ENCODE data around the gene PPP3R1.
"Not testable (repeated sequence)": the region's sequence is repeated elsewhere in the genome, so short reads cannot be mapped to it uniquely, and the experiment has no call there.

The PPP3R1 gene

GRCh38 chr2:68185541-68186164 is 66.7 kb downstream of the PPP3R1 start:
- Histone ChIP-seq H3K9me3 (ENCODE audit: low read length) (no peaks in the 10 kb centered on the region), H3K36me3 (ENCODE audit: insufficient read depth, low read length) (peaks cover 34% of the 10 kb centered on the region)

GRCh38 chr2:68182902-68183301 is 69.4 kb downstream of the PPP3R1 start:
- no peak overlapping the region for H3K4me3 ChIP-seq (ENCODE audit: low read length)
- no peaks in the 10 kb centered on the region for H3K9me3 ChIP-seq (ENCODE audit: low read length)
- H3K4me1 ChIP-seq (ENCODE audit: insufficient read depth, low read length), result no peaks in the 10 kb centered on the region
- H3K36me3 ChIP-seq (ENCODE audit: insufficient read depth, low read length), result peaks cover 39% of the 10 kb centered on the region
- H2AFZ ChIP-seq (ENCODE audit: low read depth, low read length), result no peak overlapping the region
- H3K27me3 ChIP-seq (ENCODE audit: insufficient read depth, low read length), result no peaks in the 10 kb centered on the region

More at GRCh38 chr2:68185541-68186164, 66.7 kb downstream of the PPP3R1 start:
- no peaks in the 10 kb centered on the region for H3K27me3 ChIP-seq (ENCODE audit: insufficient read depth, low read length)
- H3K4me3 ChIP-seq (ENCODE audit: low read length), result no peak overlapping the region
- H3K4me1 ChIP-seq (ENCODE audit: insufficient read depth, low read length), result no peaks in the 10 kb centered on the region
- no peak overlapping the region for H2AFZ ChIP-seq (ENCODE audit: low read depth, low read length)

GRCh38 chr2:68178954-68179627 is 73.2 kb downstream of the PPP3R1 start:
- Histone ChIP-seq H3K9me3 (ENCODE audit: low read length) (no peaks in the 10 kb centered on the region), H3K36me3 (ENCODE audit: insufficient read depth, low read length) (peaks cover 50% of the 10 kb centered on the region), H2AFZ (ENCODE audit: low read depth, low read length) (no peak overlapping the region), H3K4me3 (ENCODE audit: low read length) (no peak overlapping the region), H3K27me3 (ENCODE audit: insufficient read depth, low read length) (no peaks in the 10 kb centered on the region), H3K4me1 (ENCODE audit: insufficient read depth, low read length) (no peaks in the 10 kb centered on the region)

- H3K27me3 ChIP-seq (ENCODE audit: insufficient read depth, low read length), result no peaks in the 10 kb centered on the region
- H3K4me1 ChIP-seq (ENCODE audit: insufficient read depth, low read length), result no peaks in the 10 kb centered on the region
- no peaks in the 10 kb centered on the region for H3K9me3 ChIP-seq (ENCODE audit: low read length)
- H2AFZ ChIP-seq (ENCODE audit: low read depth, low read length), result no peak overlapping the region
- no peak overlapping the region for H3K4me3 ChIP-seq (ENCODE audit: low read length)
- H3K36me3 ChIP-seq (ENCODE audit: insufficient read depth, low read length), result peaks cover 49% of the 10 kb centered on the region
Observed at GRCh38 chr2:68178432-68178831, 73.9 kb downstream of the PPP3R1 start.

GRCh38 chr2:68177541-68177940 is 74.8 kb downstream of the PPP3R1 start:
- no peak overlapping the region for H2AFZ ChIP-seq (ENCODE audit: low read depth, low read length)
- H3K36me3 ChIP-seq (ENCODE audit: insufficient read depth, low read length), result peaks cover 52% of the 10 kb centered on the region
- H3K9me3 ChIP-seq (ENCODE audit: low read length), result no peaks in the 10 kb centered on the region
- no peaks in the 10 kb centered on the region for H3K27me3 ChIP-seq (ENCODE audit: insufficient read depth, low read length)
- H3K4me1 ChIP-seq (ENCODE audit: insufficient read depth, low read length), result no peaks in the 10 kb centered on the region
- no peak overlapping the region for H3K4me3 ChIP-seq (ENCODE audit: low read length)

DNA sequence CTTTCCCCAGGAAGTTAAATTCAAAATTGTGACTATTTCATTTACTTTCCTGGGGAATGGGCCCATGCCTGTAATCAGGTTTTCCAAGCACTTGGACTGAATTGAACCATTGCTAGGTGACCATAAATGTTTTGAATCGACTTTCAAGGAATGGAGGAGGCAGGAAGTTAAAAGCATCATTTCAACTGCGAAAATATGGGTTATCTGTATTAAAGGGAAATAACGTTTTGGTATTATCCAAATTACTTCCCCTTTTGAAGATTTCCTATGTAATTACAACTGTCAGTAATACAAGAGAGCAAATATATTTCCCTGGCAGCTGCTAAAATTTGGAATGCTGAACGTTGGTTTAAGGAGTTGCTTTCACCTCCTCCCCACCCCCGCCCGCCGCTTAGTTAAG is 75.7 kb downstream of the PPP3R1 start:
- H2AFZ ChIP-seq (ENCODE audit: low read depth, low read length), result no peak overlapping the region
- no peaks in the 10 kb centered on the region for H3K4me1 ChIP-seq (ENCODE audit: insufficient read depth, low read length)
- no peaks in the 10 kb centered on the region for H3K27me3 ChIP-seq (ENCODE audit: insufficient read depth, low read length)
- no peak overlapping the region for H3K4me3 ChIP-seq (ENCODE audit: low read length)
- H3K9me3 ChIP-seq (ENCODE audit: low read length), result no peaks in the 10 kb centered on the region
- H3K36me3 ChIP-seq (ENCODE audit: insufficient read depth, low read length), result peaks cover 59% of the 10 kb centered on the region

DNA sequence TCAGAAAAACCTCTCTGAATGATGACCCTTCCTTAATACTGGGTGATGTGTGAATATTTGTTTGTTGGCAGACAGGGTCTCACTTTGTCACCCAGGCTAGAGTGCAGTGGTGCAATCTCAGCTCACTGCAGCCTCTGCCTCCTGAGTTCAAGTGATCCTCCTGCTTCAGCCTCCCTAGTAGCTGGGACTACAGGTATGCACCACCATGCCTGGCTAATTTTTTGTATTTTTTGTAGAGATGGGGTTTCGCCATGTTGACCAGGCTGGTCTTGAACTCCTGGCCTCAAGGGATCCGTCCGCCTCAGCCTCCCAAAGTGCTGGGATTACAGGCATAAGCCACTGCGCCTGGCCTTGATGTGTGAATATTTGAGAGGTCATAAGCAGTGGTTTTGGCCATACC is 77.1 kb downstream of the PPP3R1 start:
- H3K4me1 ChIP-seq (ENCODE audit: insufficient read depth, low read length); H2AFZ ChIP-seq (ENCODE audit: low read depth, low read length); H3K4me3 ChIP-seq (ENCODE audit: low read length); H3K9me3 ChIP-seq (ENCODE audit: low read length); H3K27me3 ChIP-seq (ENCODE audit: insufficient read depth, low read length): not testable (repeated sequence)
- peaks cover 49% of the 10 kb centered on the region for H3K36me3 ChIP-seq (ENCODE audit: insufficient read depth, low read length)

DNA sequence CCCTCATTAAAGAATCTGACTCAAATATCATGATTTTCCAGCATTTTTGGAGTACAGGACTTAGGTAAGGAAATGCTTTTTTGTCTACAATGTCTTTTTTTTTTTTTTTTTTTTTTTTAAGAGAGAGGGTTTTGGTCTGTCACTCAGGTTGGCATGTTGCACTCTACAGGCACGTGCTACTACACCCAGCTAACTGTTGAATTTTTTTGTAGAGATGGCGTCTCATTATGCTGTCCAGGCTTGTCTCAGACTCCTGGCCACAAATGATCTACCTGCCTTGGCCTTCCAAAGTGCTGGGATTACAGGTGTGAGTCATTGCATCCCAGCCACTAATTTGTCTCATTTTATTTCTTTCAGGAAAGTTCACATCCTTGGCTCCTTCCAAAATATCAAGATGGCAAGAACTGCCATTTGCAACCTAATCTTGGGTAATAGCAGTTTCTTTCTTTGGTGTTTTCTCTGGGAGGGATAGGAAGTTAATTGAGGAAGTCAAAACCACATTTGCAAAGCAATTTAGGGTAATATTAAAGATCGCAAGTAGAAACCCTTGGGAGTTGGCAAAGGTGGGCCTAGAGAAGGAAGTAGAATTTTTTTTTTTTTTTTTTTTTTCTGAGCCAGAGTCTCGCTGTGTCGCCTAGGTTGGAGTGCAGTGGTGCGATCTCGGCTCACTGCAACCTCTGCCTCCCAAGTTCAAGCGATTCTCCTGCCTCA is 79.2 kb downstream of the PPP3R1 start:
- no peak overlapping the region for H3K4me3 ChIP-seq (ENCODE audit: low read length)
- no peaks in the 10 kb centered on the region for H3K9me3 ChIP-seq (ENCODE audit: low read length)
- peaks cover 44% of the 10 kb centered on the region for H3K36me3 ChIP-seq (ENCODE audit: insufficient read depth, low read length)
- H3K4me1 ChIP-seq (ENCODE audit: insufficient read depth, low read length), result no peaks in the 10 kb centered on the region
- H3K27me3 ChIP-seq (ENCODE audit: insufficient read depth, low read length), result no peaks in the 10 kb centered on the region
- no peak overlapping the region for H2AFZ ChIP-seq (ENCODE audit: low read depth, low read length)

DNA sequence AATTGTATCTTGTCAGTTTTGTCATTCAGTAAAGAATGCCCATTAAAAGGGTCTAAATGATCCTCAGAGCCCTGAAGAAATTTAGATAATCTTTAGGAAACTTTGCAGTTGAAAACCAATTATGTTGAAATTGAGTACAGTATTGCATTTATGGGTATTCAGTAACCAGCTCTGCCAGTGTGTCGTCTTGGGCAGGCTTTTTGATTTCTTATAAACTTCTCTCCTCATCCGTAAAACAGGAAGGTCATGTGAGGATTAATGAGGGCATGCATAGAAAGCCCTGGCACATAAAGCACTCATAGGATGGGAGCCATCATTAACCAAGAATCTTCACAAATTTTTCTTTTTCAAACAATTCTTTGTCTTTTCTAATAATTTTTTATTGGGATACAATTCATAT is 79.8 kb downstream of the PPP3R1 start:
- no peaks in the 10 kb centered on the region for H3K4me1 ChIP-seq (ENCODE audit: insufficient read depth, low read length)
- H2AFZ ChIP-seq (ENCODE audit: low read depth, low read length), result no peak overlapping the region
- peaks cover 43% of the 10 kb centered on the region for H3K36me3 ChIP-seq (ENCODE audit: insufficient read depth, low read length)
- H3K4me3 ChIP-seq (ENCODE audit: low read length), result no peak overlapping the region
- H3K27me3 ChIP-seq (ENCODE audit: insufficient read depth, low read length), result no peaks in the 10 kb centered on the region
- no peaks in the 10 kb centered on the region for H3K9me3 ChIP-seq (ENCODE audit: low read length)

GRCh38 chr2:68171684-68172083 is 80.6 kb downstream of the PPP3R1 start:
- Histone ChIP-seq H3K4me3 (ENCODE audit: low read length) (no peak overlapping the region), H3K4me1 (ENCODE audit: insufficient read depth, low read length) (no peaks in the 10 kb centered on the region), H3K9me3 (ENCODE audit: low read length) (no peaks in the 10 kb centered on the region), H2AFZ (ENCODE audit: low read depth, low read length) (no peak overlapping the region), H3K27me3 (ENCODE audit: insufficient read depth, low read length) (no peaks in the 10 kb centered on the region), H3K36me3 (ENCODE audit: insufficient read depth, low read length) (peaks cover 41% of the 10 kb centered on the region)

- Histone ChIP-seq H2AFZ (ENCODE audit: low read depth, low read length) (no peak overlapping the region), H3K4me1 (ENCODE audit: insufficient read depth, low read length) (no peaks in the 10 kb centered on the region), H3K36me3 (ENCODE audit: insufficient read depth, low read length) (peaks cover 41% of the 10 kb centered on the region), H3K27me3 (ENCODE audit: insufficient read depth, low read length) (no peaks in the 10 kb centered on the region), H3K9me3 (ENCODE audit: low read length) (no peaks in the 10 kb centered on the region), H3K4me3 (ENCODE audit: low read length) (no peak overlapping the region)
Observed at GRCh38 chr2:68171146-68171545, 81.2 kb downstream of the PPP3R1 start.

GRCh38 chr2:68169308-68169707 is 83.0 kb downstream of the PPP3R1 start:
- peaks cover 37% of the 10 kb centered on the region for H3K36me3 ChIP-seq (ENCODE audit: insufficient read depth, low read length)
- no peaks in the 10 kb centered on the region for H3K27me3 ChIP-seq (ENCODE audit: insufficient read depth, low read length)
- no peak overlapping the region for H2AFZ ChIP-seq (ENCODE audit: low read depth, low read length)
- no peak overlapping the region for H3K4me3 ChIP-seq (ENCODE audit: low read length)
- H3K4me1 ChIP-seq (ENCODE audit: insufficient read depth, low read length), result no peaks in the 10 kb centered on the region
- no peaks in the 10 kb centered on the region for H3K9me3 ChIP-seq (ENCODE audit: low read length)

GRCh38 chr2:68167186-68167585 is 85.1 kb downstream of the PPP3R1 start:
- Histone ChIP-seq H3K9me3 (ENCODE audit: low read length) (no peaks in the 10 kb centered on the region), H3K4me3 (ENCODE audit: low read length) (no peak overlapping the region), H3K4me1 (ENCODE audit: insufficient read depth, low read length) (no peaks in the 10 kb centered on the region), H2AFZ (ENCODE audit: low read depth, low read length) (no peak overlapping the region), H3K36me3 (ENCODE audit: insufficient read depth, low read length) (peaks cover 38% of the 10 kb centered on the region), H3K27me3 (ENCODE audit: insufficient read depth, low read length) (no peaks in the 10 kb centered on the region)

Measured in neuron (in vitro differentiated cells).